Colon (tissue), 2 donors: ENCODE results near the gene BHMT.
"Not testable (repeated sequence)": the region's sequence is repeated elsewhere in the genome, so short reads cannot be mapped to it uniquely, and the experiment has no call there.

Experiments used
- FAIRE-seq: peaks from 2 replicates; lab custom pipeline; 2012; peaks lifted over from hg19 to GRCh38; lab: Jason Lieb, UNC
- donor health status: control.
- donor health status: control.

The BHMT gene

DNA sequence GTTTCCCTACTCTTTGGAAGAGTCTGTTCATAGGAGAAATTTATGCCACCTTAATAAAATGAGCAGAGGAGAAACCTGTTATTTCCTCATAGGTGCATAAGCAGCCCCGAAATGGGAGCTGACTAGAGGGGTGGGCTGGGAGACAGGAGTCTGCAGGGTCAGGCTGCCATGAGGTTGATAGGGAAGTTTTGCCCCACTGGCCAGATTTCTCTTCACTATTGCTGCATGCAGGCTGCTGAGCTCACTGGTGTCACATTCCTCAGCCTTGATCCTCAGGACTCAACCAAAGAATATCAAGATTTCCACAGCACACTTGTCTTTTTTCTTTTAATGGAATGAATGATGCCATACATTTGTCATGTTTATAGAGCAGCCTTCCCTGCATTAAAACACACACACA, 60.7 kb downstream of the BHMT start:
- FAIRE-seq = no peak

DNA sequence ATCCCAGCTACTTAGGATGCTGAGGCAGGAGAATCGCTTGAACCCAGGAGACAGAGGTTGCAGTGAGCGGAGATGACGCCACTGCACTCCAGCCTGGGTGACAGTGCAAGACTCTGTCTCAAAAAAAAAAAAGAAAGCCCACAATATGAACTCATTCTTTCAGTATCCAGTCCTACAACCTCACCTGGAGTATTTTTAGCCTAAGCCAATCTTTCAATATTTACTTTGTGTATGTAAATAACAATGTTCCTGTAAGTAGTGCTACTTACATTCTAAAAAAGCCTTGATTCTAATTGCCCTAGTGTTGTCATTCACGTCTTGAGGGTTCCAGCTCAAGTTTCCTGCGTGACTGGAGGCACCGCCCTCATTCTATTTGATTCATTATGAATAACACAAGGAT, 62.0 kb downstream of the BHMT start:
- FAIRE-seq = no peak

DNA sequence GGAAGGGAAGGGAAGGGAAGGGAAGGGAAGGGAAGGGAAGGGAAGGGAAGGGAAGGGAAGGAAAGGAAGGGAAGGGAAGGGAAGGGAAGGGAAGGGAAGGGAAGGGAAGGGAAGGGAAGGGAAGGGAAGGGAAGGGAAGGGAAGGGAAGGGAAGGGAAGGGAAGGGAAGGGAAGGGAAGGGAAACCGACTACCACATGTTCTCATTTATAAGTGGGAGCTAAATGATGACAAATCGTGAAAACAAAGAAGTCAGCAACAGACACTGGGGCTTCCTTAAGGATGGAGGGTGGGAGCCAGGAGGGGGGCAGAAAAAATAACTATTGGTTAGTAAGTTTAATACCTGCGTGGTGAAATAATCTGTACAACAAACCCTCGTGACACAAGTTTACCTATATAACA, 68.8 kb downstream of the BHMT start:
- not testable (repeated sequence) for FAIRE-seq

DNA sequence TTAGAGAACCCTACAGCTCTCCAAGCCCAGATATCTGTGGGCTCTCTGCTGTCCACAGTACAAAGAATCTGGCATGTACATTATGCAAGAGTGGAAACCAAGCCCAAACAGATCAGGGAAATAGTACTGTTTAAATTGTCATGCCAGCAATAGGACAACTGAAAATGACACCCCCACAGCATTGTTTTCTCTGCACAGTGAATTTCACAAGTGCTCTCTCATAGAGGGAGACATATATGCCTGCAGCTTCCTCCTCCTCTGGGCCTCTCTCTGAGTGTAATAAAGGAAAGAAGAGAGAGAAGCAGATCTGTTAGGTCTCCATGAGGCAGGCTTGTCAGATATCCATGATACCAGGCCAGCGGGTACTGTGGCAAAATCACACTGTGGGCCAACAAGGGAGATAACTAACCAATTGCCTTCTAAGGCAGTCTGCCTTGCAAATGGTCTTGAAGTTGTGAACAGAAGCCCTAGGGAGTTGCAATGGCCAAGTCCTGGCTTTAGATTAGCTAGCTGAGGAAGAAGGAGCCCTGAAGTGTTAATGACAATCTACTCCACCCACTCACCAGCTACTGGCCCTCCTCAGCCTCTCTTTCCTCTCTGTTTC, 69.9 kb downstream of the BHMT start:
- FAIRE-seq = no peak
